CD8-positive, alpha-beta memory T cell (primary cell): ENCODE measurements around the gene ITGB7. TPM values are rescaled to one million over a fixed set of nuclear protein-coding genes. Genes with fewer than 3 reads are reported as not detected.

Experiments used
- CTCF ChIA-PET: fragments of 350-600 bp; sonication (Branson Sonifier 250); formaldehyde crosslinking; loops from one replicate; lab custom pipeline; 2021; ENCODE audit warnings: antibody characterized with exemption; lab: Charles Lee
- POLR2A ChIA-PET: fragments of 350-600 bp; sonication (Branson Sonifier 250); formaldehyde crosslinking; loops from one replicate; lab custom pipeline; 2021; ENCODE audit warnings: antibody characterized with exemption; lab: Charles Lee
- DNase-seq, 5 donors: peaks; one replicate each; pipeline versions ENCODE4 v3.0.0 to v3.0.0-alpha.2; 2020 to 2022; ENCODE audit warnings: mixed read lengths in 1 of 5
- H3K27ac ChIP-seq: one replicate; pipeline ENCODE4 v1.7.0; 2013; ENCODE audit warnings: low read depth, mild to moderate bottlenecking, low read length, moderate library complexity
- H3K27me3 ChIP-seq: 2 replicates; pipeline ENCODE4 v1.7.0; 2013; ENCODE audit warnings: low read length, mild to moderate bottlenecking; ENCODE audit not compliant: insufficient read depth, poor library complexity, severe bottlenecking
- H3K36me3 ChIP-seq: 2 replicates; pipeline ENCODE4 v1.7.0; 2013; ENCODE audit warnings: mild to moderate bottlenecking, low read length, moderate library complexity; ENCODE audit not compliant: insufficient read depth
- H3K4me1 ChIP-seq: 2 replicates; pipeline ENCODE4 v1.7.0; 2013; ENCODE audit warnings: mild to moderate bottlenecking, low read length, moderate library complexity; ENCODE audit not compliant: insufficient read depth
- H3K4me3 ChIP-seq: 2 replicates; pipeline ENCODE4 v1.7.0; 2013; ENCODE audit warnings: mild to moderate bottlenecking, low read length
- H3K9me3 ChIP-seq: 2 replicates; pipeline ENCODE4 v1.7.0; 2013; ENCODE audit warnings: mild to moderate bottlenecking, low read length
- H3K27ac Mint-ChIP-seq, 8 donors: one replicate each; pipeline ENCODE4 v1.8.0; 2020 to 2021; ENCODE audit warnings: mixed read lengths in 8 of 8, mild to moderate bottlenecking in 6 of 8, inconsistent platforms in 3 of 8, moderate library complexity in 3 of 8
- H3K27me3 Mint-ChIP-seq, 2 donors: one replicate each; pipeline ENCODE4 v1.8.0; 2020 to 2021; ENCODE audit warnings: mixed read lengths in 2 of 2, mild to moderate bottlenecking in 1 of 2, moderate library complexity in 1 of 2
- H3K36me3 Mint-ChIP-seq, 3 donors: one replicate each; pipeline ENCODE4 v1.8.0; 2020 to 2021; ENCODE audit warnings: mixed read lengths in 3 of 3, inconsistent platforms in 1 of 3, mild to moderate bottlenecking in 1 of 3
- H3K4me1 Mint-ChIP-seq, 3 donors: one replicate each; pipeline ENCODE4 v1.8.0; 2020 to 2021; ENCODE audit warnings: mixed read lengths in 3 of 3, inconsistent platforms in 1 of 3, mild to moderate bottlenecking in 1 of 3
- H3K4me3 Mint-ChIP-seq, 7 donors: one replicate each; pipeline ENCODE4 v1.8.0; 2020 to 2021; ENCODE audit warnings: mixed read lengths in 7 of 7, mild to moderate bottlenecking in 6 of 7, moderate library complexity in 4 of 7, inconsistent platforms in 2 of 7
- H3K9me3 Mint-ChIP-seq, 5 donors: one replicate each; pipeline ENCODE4 v1.8.0; 2020 to 2022; ENCODE audit warnings: mixed read lengths in 5 of 5, mild to moderate bottlenecking in 3 of 5, moderate library complexity in 2 of 5, inconsistent platforms in 1 of 5
- polyA plus RNA-seq: library from polyadenylated mRNA; unstranded; fragments of 300-500 nt; fragmentation: Illumina TruSeq; gene quantifications from one replicate; pipeline ENCODE4 v1.2.3, GENCODE V29; 2021
- total RNA-seq, 2 experiments: library from RNA; stranded (reverse); gene quantifications; one replicate each; pipeline ENCODE4 v1.2.3, GENCODE V29; 2021

The ITGB7 gene, protein sequence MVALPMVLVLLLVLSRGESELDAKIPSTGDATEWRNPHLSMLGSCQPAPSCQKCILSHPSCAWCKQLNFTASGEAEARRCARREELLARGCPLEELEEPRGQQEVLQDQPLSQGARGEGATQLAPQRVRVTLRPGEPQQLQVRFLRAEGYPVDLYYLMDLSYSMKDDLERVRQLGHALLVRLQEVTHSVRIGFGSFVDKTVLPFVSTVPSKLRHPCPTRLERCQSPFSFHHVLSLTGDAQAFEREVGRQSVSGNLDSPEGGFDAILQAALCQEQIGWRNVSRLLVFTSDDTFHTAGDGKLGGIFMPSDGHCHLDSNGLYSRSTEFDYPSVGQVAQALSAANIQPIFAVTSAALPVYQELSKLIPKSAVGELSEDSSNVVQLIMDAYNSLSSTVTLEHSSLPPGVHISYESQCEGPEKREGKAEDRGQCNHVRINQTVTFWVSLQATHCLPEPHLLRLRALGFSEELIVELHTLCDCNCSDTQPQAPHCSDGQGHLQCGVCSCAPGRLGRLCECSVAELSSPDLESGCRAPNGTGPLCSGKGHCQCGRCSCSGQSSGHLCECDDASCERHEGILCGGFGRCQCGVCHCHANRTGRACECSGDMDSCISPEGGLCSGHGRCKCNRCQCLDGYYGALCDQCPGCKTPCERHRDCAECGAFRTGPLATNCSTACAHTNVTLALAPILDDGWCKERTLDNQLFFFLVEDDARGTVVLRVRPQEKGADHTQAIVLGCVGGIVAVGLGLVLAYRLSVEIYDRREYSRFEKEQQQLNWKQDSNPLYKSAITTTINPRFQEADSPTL
- 100 to 1,000 TPM; 339 TPM for total RNA-seq
- polyA plus RNA-seq: 292 TPM

DNA sequence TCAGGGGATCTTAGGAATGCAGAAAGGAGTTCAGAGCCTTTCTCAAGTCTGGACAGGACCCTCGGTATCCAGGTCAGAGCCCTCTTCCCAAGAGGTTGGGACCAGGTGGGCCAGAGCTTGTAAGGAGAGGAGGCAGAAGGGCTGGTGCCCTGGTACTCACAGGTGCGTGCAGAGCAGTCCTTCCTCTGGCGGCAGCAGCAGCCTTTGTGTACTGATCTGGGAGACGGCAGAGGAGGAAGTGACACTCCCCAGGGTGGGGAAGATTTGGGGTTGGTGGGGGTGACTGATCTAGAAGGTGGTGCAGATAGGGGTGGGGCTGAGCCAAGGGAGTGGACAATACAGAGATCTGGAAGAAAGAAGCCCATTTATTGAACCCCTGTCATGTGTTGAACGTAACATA lies at the start of gene ITGB7:
TSS of gene ITGB7 (minus strand) at position 210 of the 400 bp plus-strand sequence. CDS start 6,808 bp downstream, outside the sequence.
- peaks cover 0 to 37% (median 2%) of the 10 kb centered on the region in 3 donors for H3K36me3 Mint-ChIP-seq
- no peaks in the 10 kb centered on the region for H3K9me3 Mint-ChIP-seq
- H3K27ac Mint-ChIP-seq: peak within 1 kb of the TSS; percentile 88 to 99 (median 93)

DNA sequence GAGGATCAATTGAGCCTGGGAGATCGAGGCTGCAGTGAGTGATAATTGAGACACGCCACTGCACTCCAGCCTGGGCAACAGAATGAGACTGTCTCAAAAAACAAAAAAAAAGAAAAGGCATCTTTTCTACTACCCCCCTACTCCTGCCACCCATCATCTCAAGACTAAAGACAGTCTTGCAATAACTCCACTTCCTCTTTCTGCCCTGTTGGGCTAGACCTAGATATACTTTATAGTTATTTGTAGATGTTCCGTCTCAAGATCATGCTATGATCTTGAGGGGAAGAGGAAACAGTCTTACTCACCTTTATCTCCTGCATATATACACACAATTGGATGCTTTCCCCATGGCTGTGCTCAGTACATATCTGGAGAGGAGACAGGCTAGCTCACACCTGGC lies 48.9 kb upstream of the ITGB7 start:
- H3K4me1 ChIP-seq: peaks cover 41% of the 10 kb centered on the region
- H3K27me3 ChIP-seq: no peaks in the 10 kb centered on the region
- no peak overlapping the region for H3K4me3 ChIP-seq
- no peak for DNase-seq
- ChIA-PET CTCF (interaction anchor here (1.0 to 7.0 kb wide), 4 partner anchors 12 to 96 kb away, joined by 4 to 166 read pairs (median 7); partner anchors contain the start of gene ESPL1), POLR2A (no interaction called here)
- Mint-ChIP-seq H3K9me3 (no peaks in the 10 kb centered on the region), H3K36me3 (peaks cover 0 to 41% (median 0%) of the 10 kb centered on the region in 3 donors), H3K27me3 (peaks cover 0 to 1% of the 10 kb centered on the region in 2 donors), H3K4me3 (peak overlapping the region in 2 of 7 donors; percentile 48 to 67), H3K27ac (peak overlapping the region in 5 of 8 donors; percentile 20 to 73 (median 42)), H3K4me1 (peaks cover 32 to 45% (median 43%) of the 10 kb centered on the region in 3 donors)
- no peaks in the 10 kb centered on the region for H3K36me3 ChIP-seq
- no peaks in the 10 kb centered on the region for H3K9me3 ChIP-seq
- no peak overlapping the region for H3K27ac ChIP-seq

More for the DNA sequence above, at the start of gene ITGB7:
- H3K4me1 Mint-ChIP-seq: peaks cover 65 to 86% (median 74%) of the 10 kb centered on the region in 3 donors
- POLR2A ChIA-PET: interaction anchor here (0.9 to 3.9 kb wide), 6 partner anchors 8 to 88 kb away, joined by 3 to 25 read pairs (median 6); partner anchors contain the start of genes CSAD, PFDN5 and ZNF740
- Histone ChIP-seq H3K4me3 (peak within 1 kb of the TSS; percentile 93), H3K9me3 (no peaks in the 10 kb centered on the region), H3K4me1 (peaks cover 74% of the 10 kb centered on the region), H3K36me3 (peaks cover 10% of the 10 kb centered on the region), H3K27me3 (no peaks in the 10 kb centered on the region), H3K27ac (peak within 1 kb of the TSS; percentile 55)
- CTCF ChIA-PET: interaction anchor here (0.7 to 9.4 kb wide), 13 partner anchors 9 to 141 kb away, joined by 3 to 192 read pairs (median 5); partner anchors contain the start of genes AAAS, CSAD, ESPL1 and PFDN5
- peaks cover 0 to 1% of the 10 kb centered on the region in 2 donors for H3K27me3 Mint-ChIP-seq
- peak within 1 kb of the TSS; percentile 83 to 98 (median 89) for H3K4me3 Mint-ChIP-seq
- peak; percentile 47 to 85 (median 67) for DNase-seq

GRCh38 chr12:53254816-53255545 lies 47.9 kb upstream of the ITGB7 start:
- Mint-ChIP-seq H3K4me3 (peak overlapping the region in 1 of 7 donors; percentile 37), H3K27ac (peak overlapping the region in 5 of 8 donors; percentile 21 to 89 (median 47)), H3K36me3 (peaks cover 0 to 41% (median 0%) of the 10 kb centered on the region in 3 donors), H3K27me3 (peaks cover 0 to 1% of the 10 kb centered on the region in 2 donors), H3K9me3 (no peaks in the 10 kb centered on the region), H3K4me1 (peaks cover 34 to 46% (median 46%) of the 10 kb centered on the region in 3 donors)
- CTCF ChIA-PET: interaction anchor here (1.3 to 7.0 kb wide), 3 partner anchors 33 to 60 kb away, joined by 4 to 166 read pairs (median 8); no protein-coding TSS in a partner anchor
- Histone ChIP-seq H3K27me3 (no peaks in the 10 kb centered on the region), H3K36me3 (no peaks in the 10 kb centered on the region), H3K4me1 (peaks cover 41% of the 10 kb centered on the region), H3K9me3 (no peaks in the 10 kb centered on the region), H3K4me3 (no peak overlapping the region), H3K27ac (no peak overlapping the region)
- POLR2A ChIA-PET: no interaction called here
- no peak for DNase-seq

DNA sequence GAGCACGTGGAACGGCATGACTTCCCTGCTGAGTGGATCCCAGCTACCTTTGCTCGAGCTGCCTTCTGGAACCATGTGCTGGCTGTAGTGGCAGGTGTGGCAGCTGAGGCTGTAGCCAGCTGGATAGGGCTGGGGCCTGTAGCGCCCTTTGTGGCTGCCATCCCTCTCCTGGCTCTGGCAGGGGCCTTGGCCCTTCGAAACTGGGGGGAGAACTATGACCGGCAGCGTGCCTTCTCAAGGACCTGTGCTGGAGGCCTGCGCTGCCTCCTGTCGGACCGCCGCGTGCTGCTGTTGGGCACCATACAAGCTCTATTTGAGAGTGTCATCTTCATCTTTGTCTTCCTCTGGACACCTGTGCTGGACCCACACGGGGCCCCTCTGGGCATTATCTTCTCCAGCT lies 46.2 kb upstream of the ITGB7 start:
- H3K27me3 Mint-ChIP-seq: peaks cover 0 to 1% of the 10 kb centered on the region in 2 donors
- peak overlapping the region; percentile 97 to 99 (median 99) for H3K4me3 Mint-ChIP-seq
- Histone ChIP-seq H3K4me1 (peaks cover 41% of the 10 kb centered on the region), H3K4me3 (peak overlapping the region; percentile 83), H3K9me3 (no peaks in the 10 kb centered on the region), H3K27ac (no peak overlapping the region), H3K36me3 (no peaks in the 10 kb centered on the region), H3K27me3 (no peaks in the 10 kb centered on the region)
- peak overlapping the region in 7 of 8 donors; percentile 61 to 99 (median 90) for H3K27ac Mint-ChIP-seq
- DNase-seq: no peak
- H3K36me3 Mint-ChIP-seq: peaks cover 0 to 41% (median 0%) of the 10 kb centered on the region in 3 donors
- H3K9me3 Mint-ChIP-seq: no peaks in the 10 kb centered on the region
- ChIA-PET POLR2A (interaction anchor here (0.6 to 1.5 kb wide), 2 partner anchors 13 to 54 kb away, joined by 5 read pairs; no protein-coding TSS in a partner anchor), CTCF (interaction anchor here (0.9 to 7.0 kb wide), 5 partner anchors 35 to 68 kb away, joined by 3 to 166 read pairs (median 4); partner anchors contain the start of gene AAAS)
- peaks cover 34 to 46% (median 46%) of the 10 kb centered on the region in 3 donors for H3K4me1 Mint-ChIP-seq

DNA sequence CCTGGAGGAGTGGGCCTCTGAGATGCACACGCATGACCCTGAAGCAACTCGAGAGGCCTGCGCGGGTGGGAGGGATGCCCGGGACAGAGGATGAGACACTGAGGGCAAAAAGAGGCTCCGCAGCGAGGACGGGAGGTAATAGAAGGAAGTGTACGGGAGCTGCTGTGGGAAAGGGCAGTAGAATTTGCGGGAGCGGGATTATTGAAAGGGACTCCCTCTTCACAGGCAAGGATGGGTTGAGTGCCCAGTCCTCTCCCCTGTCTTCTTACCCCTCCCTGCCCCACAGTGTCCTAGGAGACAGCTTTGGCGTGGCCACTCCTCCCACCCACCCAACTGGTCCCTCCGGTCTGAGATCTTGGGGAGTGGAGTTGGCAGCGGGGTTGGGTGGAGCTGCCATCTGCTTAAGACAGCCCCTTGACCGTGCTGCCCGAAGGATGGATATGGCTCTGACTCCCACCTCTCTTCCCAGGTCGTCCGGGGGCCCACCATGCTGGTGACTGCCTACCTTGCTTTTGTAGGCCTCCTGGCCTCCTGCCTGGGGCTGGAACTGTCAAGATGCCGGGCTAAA lies 45.4 kb upstream of the ITGB7 start:
- no peaks in the 10 kb centered on the region for H3K9me3 ChIP-seq
- Mint-ChIP-seq H3K9me3 (no peaks in the 10 kb centered on the region), H3K36me3 (peaks cover 0 to 39% (median 0%) of the 10 kb centered on the region in 3 donors), H3K4me3 (peak overlapping the region; percentile 97 to 99 (median 99)), H3K27ac (peak overlapping the region; percentile 86 to 100 (median 97)), H3K4me1 (peaks cover 32 to 46% (median 46%) of the 10 kb centered on the region in 3 donors), H3K27me3 (peaks cover 0 to 1% of the 10 kb centered on the region in 2 donors)
- no peak for DNase-seq
- peak overlapping the region; percentile 83 for H3K4me3 ChIP-seq
- H3K27me3 ChIP-seq: no peaks in the 10 kb centered on the region
- POLR2A ChIA-PET: interaction anchor here (0.6 to 1.5 kb wide), 4 partner anchors 14 to 248 kb away, joined by 3 to 5 read pairs (median 4); partner anchors contain the start of gene TARBP2
- H3K27ac ChIP-seq: peak overlapping the region; percentile 73
- CTCF ChIA-PET: interaction anchor here (0.9 to 7.0 kb wide), 5 partner anchors 15 to 188 kb away, joined by 3 to 166 read pairs (median 5); partner anchors contain the start of genes CSAD, ESPL1 and ZNF740
- no peaks in the 10 kb centered on the region for H3K36me3 ChIP-seq
- H3K4me1 ChIP-seq: peaks cover 41% of the 10 kb centered on the region

DNA sequence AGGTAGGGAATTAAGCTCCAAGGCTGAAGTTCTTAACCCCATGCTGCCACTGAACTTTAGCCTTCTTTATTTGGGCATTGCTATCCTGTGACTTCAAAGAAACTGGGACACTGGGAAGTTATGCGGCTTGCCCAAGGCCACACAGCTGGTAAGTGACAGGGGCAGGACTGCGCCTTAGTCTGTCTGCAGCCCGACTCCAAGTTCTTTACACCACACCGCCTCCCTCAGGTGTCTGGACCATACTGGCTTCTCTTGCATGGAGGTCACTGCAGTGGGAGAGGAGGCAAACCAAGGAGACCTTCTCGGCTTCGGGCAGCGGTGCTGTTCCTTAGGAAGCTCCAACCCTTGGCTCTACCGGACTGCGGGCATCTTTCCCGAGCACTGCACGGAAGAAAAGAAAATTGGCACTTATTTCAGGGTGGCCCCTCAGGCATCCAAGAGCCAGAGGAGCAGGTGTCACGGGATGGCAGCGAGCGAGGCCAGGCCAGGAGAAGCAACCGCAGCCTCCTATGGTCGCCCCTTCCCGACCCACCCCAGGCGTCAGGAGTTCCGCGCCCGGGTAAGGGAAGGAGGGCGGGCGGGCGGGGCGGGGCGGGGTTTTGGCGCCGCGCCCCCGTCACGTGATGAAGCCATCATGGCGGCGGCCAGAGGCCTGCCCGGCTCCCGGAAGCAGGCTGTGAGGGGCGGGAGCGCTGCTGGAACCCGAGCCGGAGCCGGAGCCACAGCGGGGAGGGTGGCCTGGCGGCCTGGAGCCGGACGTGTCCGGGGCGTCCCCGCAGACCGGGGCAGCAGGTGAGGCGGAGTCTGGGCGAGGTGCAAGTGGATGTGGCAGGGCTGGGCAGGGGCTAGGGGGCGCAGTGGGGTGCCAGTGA lies 44.7 kb upstream of the ITGB7 start:
- Histone ChIP-seq H3K36me3 (no peaks in the 10 kb centered on the region), H3K27ac (peak overlapping the region; percentile 73), H3K4me1 (peaks cover 41% of the 10 kb centered on the region), H3K9me3 (no peaks in the 10 kb centered on the region), H3K27me3 (no peaks in the 10 kb centered on the region), H3K4me3 (peak overlapping the region; percentile 83)
- POLR2A ChIA-PET: interaction anchor here (0.6 to 1.3 kb wide), 7 partner anchors 32 to 249 kb away, joined by 3 to 8 read pairs (median 4); partner anchors contain the start of gene TARBP2
- Mint-ChIP-seq H3K4me1 (peaks cover 32 to 46% (median 46%) of the 10 kb centered on the region in 3 donors), H3K36me3 (peaks cover 0 to 38% (median 0%) of the 10 kb centered on the region in 3 donors), H3K4me3 (peak overlapping the region; percentile 97 to 99 (median 99)), H3K9me3 (no peaks in the 10 kb centered on the region), H3K27me3 (peaks cover 0 to 1% of the 10 kb centered on the region in 2 donors), H3K27ac (peak overlapping the region; percentile 90 to 100 (median 98))
- CTCF ChIA-PET: interaction anchor here (0.6 to 7.0 kb wide), 27 partner anchors 9 to 187 kb away, joined by 3 to 166 read pairs (median 4); partner anchors contain the start of genes AAAS, CSAD, ESPL1 and ITGB7
- peak; percentile 68 to 84 (median 69) for DNase-seq
